Activated CD8-positive, alpha-beta T cell treated with anti-CD3 and anti-CD28 coated beads for 36 hours (primary cell): ENCODE results near the gene PSIP1. TPM values are rescaled to one million over a fixed set of nuclear protein-coding genes. Genes with fewer than 3 reads are reported as not detected.
"Not testable (repeated sequence)": the region's sequence is repeated elsewhere in the genome, so short reads cannot be mapped to it uniquely, and the experiment has no call there.

Experiments
- ATAC-seq: fragments of 200-7000 bp; cut with Tn5 transposase; one replicate; pipeline ENCODE4 v1.10.0; 2021; ENCODE audit warnings: mild to moderate bottlenecking, moderate library complexity
- CTCF ChIA-PET: fragments of 350-600 bp; sonication (Branson Sonifier 250); formaldehyde crosslinking; loops from one replicate; lab custom pipeline; 2021; ENCODE audit warnings: antibody characterized with exemption; lab: Charles Lee
- POLR2A ChIA-PET: fragments of 350-600 bp; sonication (Branson Sonifier 250); formaldehyde crosslinking; loops from one replicate; lab custom pipeline; 2021; ENCODE audit warnings: antibody characterized with exemption; lab: Charles Lee
- DNase-seq: peaks from one replicate; pipeline ENCODE4 v3.0.0-alpha.2; 2020
- H3K27ac Mint-ChIP-seq: one replicate; pipeline ENCODE4 v1.8.0; 2021; ENCODE audit warnings: mild to moderate bottlenecking, mixed read lengths
- H3K27me3 Mint-ChIP-seq: one replicate; pipeline ENCODE4 v1.8.0; 2021; ENCODE audit warnings: mixed read lengths
- H3K36me3 Mint-ChIP-seq: one replicate; pipeline ENCODE4 v1.8.0; 2021; ENCODE audit warnings: low read depth, mixed read lengths
- H3K4me1 Mint-ChIP-seq: one replicate; pipeline ENCODE4 v1.8.0; 2021; ENCODE audit warnings: low read depth, mixed read lengths
- H3K4me3 Mint-ChIP-seq: one replicate; pipeline ENCODE4 v1.8.0; 2021; ENCODE audit warnings: mild to moderate bottlenecking, moderate library complexity, mixed read lengths
- H3K9me3 Mint-ChIP-seq: one replicate; pipeline ENCODE4 v1.8.0; 2021; ENCODE audit warnings: mixed read lengths
- CTCF ChIP-seq: fragments of 200-600 bp; IDR thresholded peaks from one replicate; pipeline ENCODE4 v1.8.0; 2022; ENCODE audit warnings: antibody characterized with exemption, mild to moderate bottlenecking
- intact Hi-C: fragments of 100-400 bp; cut with micrococcal nuclease; formaldehyde crosslinking; loops from one replicate; pipeline ENCODE4 v1.10.0; 2022
- total RNA-seq, 2 experiments: library from RNA; stranded (reverse); gene quantifications; one replicate each; pipeline ENCODE4 v1.2.3, GENCODE V29; 2021

The PSIP1 gene
- total RNA-seq, 2 experiments from 2014 or later: 123 to 132 TPM

GRCh38 chr9:15529566-15530324, 19.0 kb upstream of the PSIP1 start:
- DNase-seq: no peak
- CTCF ChIA-PET: interaction anchor here (0.6 to 1.9 kb wide), 3 partner anchors 17 to 1508 kb away, joined by 3 to 5 read pairs (median 3); no protein-coding TSS in a partner anchor
- H3K27ac Mint-ChIP-seq: no peak overlapping the region
- ATAC-seq: peak; percentile 47
- no peaks in the 10 kb centered on the region for H3K9me3 Mint-ChIP-seq
- H3K36me3 Mint-ChIP-seq: no peaks in the 10 kb centered on the region
- H3K27me3 Mint-ChIP-seq: no peaks in the 10 kb centered on the region
- intact Hi-C loops: no loop called here
- no peak overlapping the region for H3K4me3 Mint-ChIP-seq
- TF ChIP-seq CTCF: no peak
- peaks cover 14% of the 10 kb centered on the region for H3K4me1 Mint-ChIP-seq
- POLR2A ChIA-PET: interaction anchor here (0.7 to 1.2 kb wide), 2 partner anchors 18 to 24 kb away, joined by 3 read pairs; no protein-coding TSS in a partner anchor

GRCh38 chr9:15527035-15527434, 16.3 kb upstream of the PSIP1 start:
- CTCF ChIA-PET, H3K9me3 Mint-ChIP-seq, H3K36me3 Mint-ChIP-seq, H3K27me3 Mint-ChIP-seq, H3K27ac Mint-ChIP-seq, intact Hi-C loops, H3K4me3 Mint-ChIP-seq, POLR2A ChIA-PET, DNase-seq, ATAC-seq: not testable (repeated sequence)
- peaks cover 14% of the 10 kb centered on the region for H3K4me1 Mint-ChIP-seq

GRCh38 chr9:15525958-15526357, 15.2 kb upstream of the PSIP1 start:
- Mint-ChIP-seq H3K27ac (no peak overlapping the region), H3K9me3 (no peaks in the 10 kb centered on the region)
- CTCF ChIA-PET: no interaction called here

GRCh38 chr9:15524845-15525455, 14.2 kb upstream of the PSIP1 start:
- ATAC-seq (no peak), DNase-seq (no peak)
- Mint-ChIP-seq H3K36me3 (no peaks in the 10 kb centered on the region), H3K27me3 (no peaks in the 10 kb centered on the region), H3K9me3 (no peaks in the 10 kb centered on the region), H3K4me1 (peaks cover 9% of the 10 kb centered on the region), H3K27ac (no peak overlapping the region), H3K4me3 (no peak overlapping the region)
- intact Hi-C loops: no loop called here
- POLR2A ChIA-PET: no interaction called here
- CTCF ChIA-PET: interaction anchor here (0.6 to 2.1 kb wide), 3 partner anchors 12 to 28 kb away, joined by 3 to 8 read pairs (median 4); partner anchors contain the start of gene CCDC171
- no peak for TF ChIP-seq CTCF

More at GRCh38 chr9:15525958-15526357, 15.2 kb upstream of the PSIP1 start:
- no peaks in the 10 kb centered on the region for H3K36me3 Mint-ChIP-seq
- DNase-seq (no peak), ATAC-seq (no peak)
- TF ChIP-seq CTCF: no peak
- no peak overlapping the region for H3K4me3 Mint-ChIP-seq
- intact Hi-C loops: no loop called here
- H3K27me3 Mint-ChIP-seq: no peaks in the 10 kb centered on the region
- H3K4me1 Mint-ChIP-seq: peaks cover 12% of the 10 kb centered on the region
- POLR2A ChIA-PET: no interaction called here

- ChIA-PET POLR2A (interaction anchor here (3.7 kb wide), 1 partner anchor 11 kb away, joined by 14 read pairs; the partner anchor contains the start of gene PSIP1), CTCF (no interaction called here)
- Mint-ChIP-seq H3K9me3 (no peaks in the 10 kb centered on the region), H3K36me3 (no peaks in the 10 kb centered on the region), H3K27me3 (no peaks in the 10 kb centered on the region), H3K4me1 (peaks cover 4% of the 10 kb centered on the region), H3K27ac (no peak overlapping the region), H3K4me3 (no peak overlapping the region)
- TF ChIP-seq CTCF: no peak
- ATAC-seq: peak; percentile 45
- intact Hi-C loops: no loop called here
- DNase-seq: no peak
Measured at GRCh38 chr9:15522130-15522755, 11.5 kb upstream of the PSIP1 start.
